Prostate gland (tissue), 2 donors: ENCODE data around the gene MAGEA9.

Experiments used
- CTCF ChIP-seq, 4 experiments: fragments of 200-600 bp in 2 of 4; fragments of 450-650 bp in 2 of 4; sonication (generic) in 2 of 4; IDR thresholded peaks; 1 replicate in 3 of 4; 2 replicates in 1 of 4; pipeline ENCODE4 v1.5.1; 2016 to 2019; ENCODE audit warnings: antibody characterized with exemption in 4 of 4, mild to moderate bottlenecking in 2 of 4, moderate library complexity in 2 of 4
- POLR2A ChIP-seq: fragments of 450-650 bp; IDR thresholded peaks from one replicate; pipeline ENCODE4 v1.6.1; 2016; ENCODE audit warnings: antibody characterized with exemption, mild to moderate bottlenecking
- POLR2AphosphoS5 ChIP-seq: sonication (generic); formaldehyde crosslinking; IDR thresholded peaks from one replicate; pipeline ENCODE4 v1.6.1; 2017; ENCODE audit warnings: antibody characterized with exemption

- no peak for TF ChIP-seq POLR2A
- TF ChIP-seq CTCF (IDR thresholded peaks at IDR 0.05) = no peak
- TF ChIP-seq POLR2AphosphoS5 = no peak
Measured at GRCh38 chrX:149799938-149800337, 18.2 kb downstream of the MAGEA9 start.
